ENCODE results near the gene PCBP1.
A peak's percentile ranks its signal among the peaks of the same experiment; 100 is the strongest.
"Not testable (repeated sequence)": the region's sequence is repeated elsewhere in the genome, so short reads cannot be mapped to it uniquely, and the experiment has no call there.

PCBP1 gene

GRCh38 chr2:70099270-70099669 lies 12.0 kb downstream of the PCBP1 start:
- no peak for DNase-seq (ENCODE audit: low spot score)

GRCh38 chr2:70101174-70101573 lies 13.9 kb downstream of the PCBP1 start:
- DNase-seq (ENCODE audit: low spot score) = no peak

- not testable (repeated sequence) for DNase-seq (ENCODE audit: low spot score)
These were observed 14.4 kb downstream of the PCBP1 start for GRCh38 chr2:70101686-70102085.

- not testable (repeated sequence) for DNase-seq (ENCODE audit: low spot score)
These were observed 15.1 kb downstream of the PCBP1 start for GRCh38 chr2:70102323-70102905.

- DNase-seq (ENCODE audit: low spot score) = no peak
These were observed 16.3 kb downstream of the PCBP1 start for GRCh38 chr2:70103531-70104061.

- peak; percentile 89 for DNase-seq (ENCODE audit: low spot score)
These were observed 17.2 kb downstream of the PCBP1 start for GRCh38 chr2:70104231-70105111.

GRCh38 chr2:70106138-70106537 lies 18.9 kb downstream of the PCBP1 start:
- DNase-seq (ENCODE audit: low spot score) = not testable (repeated sequence)

- not testable (repeated sequence) for DNase-seq (ENCODE audit: low spot score)
These were observed 23.1 kb downstream of the PCBP1 start for GRCh38 chr2:70110397-70110796.

- DNase-seq (ENCODE audit: low spot score) = peak; percentile 70
These were observed 24.7 kb downstream of the PCBP1 start for GRCh38 chr2:70111752-70112591.

- no peak for DNase-seq (ENCODE audit: low spot score)
These were observed 26.2 kb downstream of the PCBP1 start for GRCh38 chr2:70113359-70114070.

- DNase-seq (ENCODE audit: low spot score) = peak; percentile 54
These were observed 28.6 kb downstream of the PCBP1 start for GRCh38 chr2:70115646-70116442.

- DNase-seq (ENCODE audit: low spot score) = no peak
These were observed 29.8 kb downstream of the PCBP1 start for GRCh38 chr2:70116936-70117552.

- DNase-seq (ENCODE audit: low spot score) = no peak
These were observed 31.6 kb downstream of the PCBP1 start for GRCh38 chr2:70118798-70119454.

- no peak for DNase-seq (ENCODE audit: low spot score)
These were observed 34.5 kb downstream of the PCBP1 start for GRCh38 chr2:70121627-70122372.

- no peak for DNase-seq (ENCODE audit: low spot score)
These were observed 35.2 kb downstream of the PCBP1 start for GRCh38 chr2:70122470-70122869.

GRCh38 chr2:70123051-70123828 lies 36.0 kb downstream of the PCBP1 start:
- no peak for DNase-seq (ENCODE audit: low spot score)

- no peak for DNase-seq (ENCODE audit: low spot score)
These were observed 36.5 kb downstream of the PCBP1 start for GRCh38 chr2:70123829-70124116.

GRCh38 chr2:70124983-70125480 lies 37.8 kb downstream of the PCBP1 start:
- peak; percentile 47 for DNase-seq (ENCODE audit: low spot score)

Measured in kidney tubule cell (primary cell).